Measurements from ENCODE around the gene LMAN2L. TPM values are rescaled to one million over a fixed set of nuclear protein-coding genes. Genes with fewer than 3 reads are reported as not detected.
A peak's percentile ranks its signal among the peaks of the same experiment; 100 is the strongest.
"Not testable (repeated sequence)": the region's sequence is repeated elsewhere in the genome, so short reads cannot be mapped to it uniquely, and the experiment has no call there.

Gene LMAN2L
- total RNA-seq, 1 donor = 31.1 TPM

DNA sequence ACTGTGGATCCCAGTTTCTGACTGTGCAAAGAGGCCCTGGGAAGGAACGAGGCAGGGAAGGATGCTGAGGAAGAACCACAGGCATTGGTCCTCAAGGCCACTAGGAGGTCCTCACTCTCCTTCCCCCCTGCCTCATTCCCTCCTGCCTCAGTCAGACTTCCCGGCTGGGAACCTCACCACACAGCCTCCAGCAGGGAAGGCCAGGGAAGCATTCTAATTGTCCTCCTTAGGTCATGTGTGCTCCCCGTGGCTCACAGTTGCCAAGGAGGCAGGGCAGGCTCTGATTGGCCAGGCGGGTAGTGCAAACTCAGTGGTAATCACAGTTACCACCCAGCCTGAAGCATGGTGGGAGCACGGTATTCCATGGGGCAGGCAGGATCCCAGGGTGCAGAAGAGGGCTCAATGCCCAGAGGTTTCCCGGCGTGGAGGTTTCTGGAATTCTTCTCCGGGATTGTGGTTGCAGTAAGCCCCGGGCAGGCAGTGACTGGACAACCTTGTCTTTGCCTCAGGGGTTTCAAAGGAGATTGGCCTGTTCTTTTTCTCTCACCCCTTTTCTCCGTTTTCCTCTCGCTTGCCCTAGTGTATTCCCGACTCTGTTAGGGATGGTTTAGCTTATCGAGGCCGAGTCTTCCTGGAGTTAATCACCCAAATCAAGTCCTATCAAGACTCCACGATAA, 70.2 kb downstream of the LMAN2L start:
- no peak for DNase-seq (ENCODE audit: low read depth)
- no peak for TF ChIP-seq CTCF (IDR thresholded peaks at IDR 0.05; ENCODE audit: insufficient read depth, low read depth, low read length)
- H3K4me3 ChIP-seq (ENCODE audit: low read depth, low read length) = no peak overlapping the region

GRCh38 chr2:96668771-96669170, 71.1 kb downstream of the LMAN2L start:
- no peak overlapping the region for H3K4me3 ChIP-seq (ENCODE audit: low read depth, low read length)
- no peak for DNase-seq (ENCODE audit: low read depth)
- no peak for TF ChIP-seq CTCF (IDR thresholded peaks at IDR 0.05; ENCODE audit: insufficient read depth, low read depth, low read length)

DNA sequence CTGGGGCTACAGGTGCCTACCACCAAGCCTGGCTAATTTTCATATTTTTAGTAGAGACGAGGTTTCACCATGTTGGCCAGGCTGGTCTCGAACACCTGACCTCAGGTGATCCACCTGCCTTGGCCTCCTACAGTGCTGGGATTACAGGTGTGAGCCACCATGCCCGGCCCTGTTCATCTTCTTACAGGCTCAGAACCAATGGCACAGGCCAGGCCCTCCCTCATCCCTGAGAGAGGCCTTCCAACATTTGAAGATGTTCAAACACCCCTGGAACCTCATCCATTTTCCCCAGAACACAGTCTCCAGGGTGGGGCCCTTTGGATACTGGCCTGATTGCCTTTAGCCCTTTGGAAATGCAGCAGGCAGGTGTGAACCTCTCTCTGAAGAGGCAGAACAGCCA, 74.1 kb downstream of the LMAN2L start:
- H3K4me3 ChIP-seq (ENCODE audit: low read depth, low read length); DNase-seq (ENCODE audit: low read depth): not testable (repeated sequence)

GRCh38 chr2:96665083-96665569, 74.7 kb downstream of the LMAN2L start:
- TF ChIP-seq CTCF (IDR thresholded peaks at IDR 0.05; ENCODE audit: insufficient read depth, low read depth, low read length) = no peak
- H3K4me3 ChIP-seq (ENCODE audit: low read depth, low read length) = no peak overlapping the region
- peak; percentile 99 for DNase-seq (ENCODE audit: low read depth)

GRCh38 chr2:96664366-96664925, 75.4 kb downstream of the LMAN2L start:
- H3K4me3 ChIP-seq (ENCODE audit: low read depth, low read length) = no peak overlapping the region
- peak; percentile 22 for DNase-seq (ENCODE audit: low read depth)
- no peak for TF ChIP-seq CTCF (IDR thresholded peaks at IDR 0.05; ENCODE audit: insufficient read depth, low read depth, low read length)

DNA sequence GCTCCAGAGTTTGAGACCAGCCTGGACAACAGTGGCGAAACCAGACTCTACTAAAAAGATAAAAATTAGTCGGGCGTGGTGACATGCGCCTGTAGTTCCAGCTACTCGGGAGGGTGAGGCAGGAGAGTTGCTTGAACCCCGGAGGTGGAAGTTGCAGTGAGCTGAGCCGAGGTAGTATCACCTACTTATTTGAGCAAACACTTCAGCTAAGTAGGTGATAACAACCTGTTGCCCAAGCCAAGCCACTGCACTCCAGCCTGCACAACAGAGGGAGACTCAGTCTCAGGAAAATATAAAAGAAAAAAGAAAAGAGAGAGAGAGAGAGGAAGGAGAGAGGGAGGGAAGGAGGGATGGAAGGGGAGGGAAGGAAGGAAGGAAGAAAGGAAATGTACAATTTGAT, 76.0 kb downstream of the LMAN2L start:
- no peak for TF ChIP-seq CTCF (IDR thresholded peaks at IDR 0.05; ENCODE audit: insufficient read depth, low read depth, low read length)
- H3K4me3 ChIP-seq (ENCODE audit: low read depth, low read length) = no peak overlapping the region
- no peak for DNase-seq (ENCODE audit: low read depth)

GRCh38 chr2:96663177-96663576, 76.7 kb downstream of the LMAN2L start:
- DNase-seq (ENCODE audit: low read depth) = no peak
- no peak for TF ChIP-seq CTCF (IDR thresholded peaks at IDR 0.05; ENCODE audit: insufficient read depth, low read depth, low read length)
- H3K4me3 ChIP-seq (ENCODE audit: low read depth, low read length) = no peak overlapping the region

Measured in fibroblast of villous mesenchyme (primary cell).